Adrenal gland (tissue), 12 donors: ENCODE data around the gene CERK. TPM values are rescaled to one million over a fixed set of nuclear protein-coding genes. Genes with fewer than 3 reads are reported as not detected.

Experiments
- DNase-seq, 7 donors: peaks; one replicate each; pipeline ENCODE4 v3.0.0-alpha.2; 2019 to 2020
- H3K27ac ChIP-seq, 5 donors: fragments of 200-600 bp; sonication (generic) in 4 of 5; 1 replicate in 3 of 5; 2 replicates in 2 of 5; pipeline versions ENCODE4 v1.5.1 to v1.8.0; 2016 to 2020; ENCODE audit warnings: mild to moderate bottlenecking in 1 of 5
- H3K27me3 ChIP-seq: fragments of 200-600 bp; 2 replicates; pipeline ENCODE4 v1.8.0; 2021
- H3K36me3 ChIP-seq, 2 donors: fragments of 200-600 bp; replicated peaks in 1 of 2; 1 replicate in 1 of 2; 2 replicates in 1 of 2; pipeline versions ENCODE4 v1.5.1 to v1.8.0; 2018 to 2022
- H3K4me1 ChIP-seq, 2 donors: fragments of 200-600 bp; replicated peaks in 1 of 2; 1 replicate in 1 of 2; 2 replicates in 1 of 2; pipeline versions ENCODE4 v1.5.1 to v1.8.0; 2018 to 2021
- H3K4me3 ChIP-seq, 4 donors: fragments of 200-600 bp; sonication (generic) in 3 of 4; one replicate each; pipeline ENCODE4 v1.5.1; 2016 to 2018
- H3K9me3 ChIP-seq, 3 donors: fragments of 200-600 bp; sonication (generic) in 1 of 3; replicated peaks in 1 of 3; 1 replicate in 2 of 3; 2 replicates in 1 of 3; pipeline versions ENCODE4 v1.5.1 to v1.8.0; 2016 to 2021
- CTCF ChIP-seq, 6 experiments: fragments of 450-650 bp in 4 of 6; fragments of 200-600 bp in 2 of 6; sonication (generic) in 1 of 6; IDR thresholded peaks; 1 replicate in 5 of 6; 2 replicates in 1 of 6; pipeline versions ENCODE4 v1.5.1 to v1.8.0; 2016 to 2021; ENCODE audit warnings: antibody characterized with exemption in 6 of 6, mild to moderate bottlenecking in 2 of 6, moderate library complexity in 1 of 6
- POLR2A ChIP-seq, 2 donors: fragments of 450-650 bp; IDR thresholded peaks; one replicate each; pipeline ENCODE4 v1.6.1; 2017; ENCODE audit warnings: antibody characterized with exemption in 2 of 2, mild to moderate bottlenecking in 2 of 2, moderate library complexity in 1 of 2
- WGBS, 4 donors: extraction: QIAGEN DNeasy Blood & Tissue Kit in 2 of 4; methylation state at CpG; one replicate each; pipeline versions ENCODE4 v1.1.5 to v1.1.7; 2013 to 2017; 5-methylcytosine and 5-hydroxymethylcytosine counted together
- intact Hi-C, 2 donors: fragments of 100-400 bp; cut with DNase I; formaldehyde crosslinking; loops; one replicate each; pipeline versions ENCODE4 v1.14.1 to v1.15.0; 2022 to 2023
- polyA plus RNA-seq, 3 donors: library from polyadenylated mRNA; stranded (reverse); fragments of 200-250 nt in 2 of 3; fragments of 350-450 nt in 1 of 3; fragmentation: Illumina TruSeq in 1 of 3; extraction: RNeasy Lipid Tissue Mini Kit (QIAGEN cat#74804) in 1 of 3; gene quantifications; one replicate each; pipeline ENCODE4 v1.2.3, GENCODE V29; 2013 to 2014
- total RNA-seq, 9 donors: library from RNA; depleted of rRNA in 4 of 9; stranded (reverse); fragments of >200 nt in 4 of 9; fragments of 120-200 nt in 1 of 9; fragmentation: NEBNext Ultra II Directional in 1 of 9; extraction: Animal tissue kit (Norgen Biotek cat#: 25700) in 1 of 9; gene quantifications; one replicate each; pipeline versions ENCODE4 v1.1.0 to v1.2.4, GENCODE V29; 2013 to 2023
- donor health status: healthy with polysubstance abuse.
- donor health status: Bipolar disorder and iron deficiency.
- donor health status: DM: yes; HTN: yes; CAD: no.
- donor health status: DM: no; HTN: no; CAD: no.
- donor health status: DM: no; HTN: no; CAD: no.
- donor health status: DM: yes; HTN: yes; CAD: no.

Gene CERK
- total and polyA plus RNA-seq, 12 donors = 18.6 to 92.1 (median 41.5) TPM

- 88 to 94% (median 92%) methylated on average over 13 to 26 of the region's 26 CpGs for WGBS, 4 donors
- peaks cover 12 to 29% of the 10 kb centered on the region in 2 donors for H3K4me1 ChIP-seq
- H3K27me3 ChIP-seq = no peaks in the 10 kb centered on the region
- intact Hi-C loops = loop anchor here in 1 of 2 donors (10.0 kb wide), 1 partner anchor 81 kb away; no protein-coding TSS in a partner anchor
- H3K27ac ChIP-seq = peak overlapping the region in 1 of 5 donors; percentile 26
- H3K9me3 ChIP-seq = no peaks in the 10 kb centered on the region
- no peak overlapping the region for H3K4me3 ChIP-seq
- no peaks in the 10 kb centered on the region for H3K36me3 ChIP-seq
- TF ChIP-seq POLR2A (IDR thresholded peaks at IDR 0.05) = no peak
- TF ChIP-seq CTCF (IDR thresholded peaks at IDR 0.05) = no peak
- DNase-seq = no peak
Measured at GRCh38 chr22:46655861-46656608, 82.0 kb downstream of the CERK start.

GRCh38 chr22:46654927-46655595 is 83.0 kb downstream of the CERK start:
- Histone ChIP-seq H3K4me3 (no peak overlapping the region), H3K4me1 (peaks cover 7 to 27% of the 10 kb centered on the region in 2 donors), H3K9me3 (no peaks in the 10 kb centered on the region), H3K36me3 (no peaks in the 10 kb centered on the region), H3K27me3 (no peaks in the 10 kb centered on the region), H3K27ac (no peak overlapping the region)
- 89 to 98% (median 89%) methylated on average over 12 to 14 of the region's 14 CpGs for WGBS, 4 donors
- intact Hi-C loops = loop anchor here in 1 of 2 donors (10.0 kb wide), 1 partner anchor 80 kb away; no protein-coding TSS in a partner anchor
- TF ChIP-seq CTCF (IDR thresholded peaks at IDR 0.05) (no peak), POLR2A (IDR thresholded peaks at IDR 0.05) (no peak)
- DNase-seq = no peak

- H3K9me3 ChIP-seq = no peaks in the 10 kb centered on the region
Measured at GRCh38 chr22:46654426-46654825, 83.6 kb downstream of the CERK start.

More at GRCh38 chr22:46654426-46654825, 83.6 kb downstream of the CERK start:
- Histone ChIP-seq H3K36me3 (no peaks in the 10 kb centered on the region), H3K4me1 (peaks cover 12 to 33% of the 10 kb centered on the region in 2 donors), H3K27me3 (no peaks in the 10 kb centered on the region), H3K4me3 (no peak overlapping the region), H3K27ac (no peak overlapping the region)
- DNase-seq = no peak
- 93 to 97% (median 95%) methylated on average over 14 to 17 of the region's 17 CpGs for WGBS, 4 donors
- intact Hi-C loops = loop anchor here in 1 of 2 donors (10.0 kb wide), 1 partner anchor 80 kb away; no protein-coding TSS in a partner anchor
- TF ChIP-seq CTCF (IDR thresholded peaks at IDR 0.05) = no peak
- TF ChIP-seq POLR2A (IDR thresholded peaks at IDR 0.05) = no peak
